ENCODE measurements around the gene TEX55.
A peak's percentile ranks its signal among the peaks of the same experiment; 100 is the strongest.

TEX55 gene

GRCh38 chr3:119184796-119185570, 39.0 kb downstream of the TEX55 start:
- DNase-seq (ENCODE audit: extremely low read depth, low read depth): peak; percentile 48
- TF ChIP-seq CTCF (IDR thresholded peaks at IDR 0.05; ENCODE audit: low read depth, low read length): no peak

- DNase-seq (ENCODE audit: extremely low read depth, low read depth): no peak
- TF ChIP-seq CTCF (IDR thresholded peaks at IDR 0.05; ENCODE audit: low read depth, low read length): no peak
These were observed 41.3 kb downstream of the TEX55 start for GRCh38 chr3:119187266-119187665.

GRCh38 chr3:119191800-119192199, 45.8 kb downstream of the TEX55 start:
- no peak for TF ChIP-seq CTCF (IDR thresholded peaks at IDR 0.05; ENCODE audit: low read depth, low read length)

GRCh38 chr3:119194237-119195150, 48.5 kb downstream of the TEX55 start:
- DNase-seq (ENCODE audit: extremely low read depth, low read depth): no peak
- TF ChIP-seq CTCF (IDR thresholded peaks at IDR 0.05; ENCODE audit: low read depth, low read length): no peak

More at GRCh38 chr3:119191800-119192199, 45.8 kb downstream of the TEX55 start:
- DNase-seq (ENCODE audit: extremely low read depth, low read depth): no peak

- TF ChIP-seq CTCF (IDR thresholded peaks at IDR 0.05; ENCODE audit: low read depth, low read length): no peak
- DNase-seq (ENCODE audit: extremely low read depth, low read depth): no peak
These were observed 49.1 kb downstream of the TEX55 start for GRCh38 chr3:119195151-119195476.

GRCh38 chr3:119195911-119196310, 49.9 kb downstream of the TEX55 start:
- TF ChIP-seq CTCF (IDR thresholded peaks at IDR 0.05; ENCODE audit: low read depth, low read length): no peak
- no peak for DNase-seq (ENCODE audit: extremely low read depth, low read depth)
